HEK293 (cell line): Measurements from ENCODE around the gene TP73.

Source experiments
- CTCF ChIA-PET: fragments of 350-600 bp; formaldehyde crosslinking; extraction: SDS; loops from one replicate; lab custom pipeline; 2021; ENCODE audit warnings: antibody characterized with exemption; lab: Yijun Ruan, JAX
- POLR2A ChIA-PET: fragments of 300-600 bp; formaldehyde crosslinking; extraction: SDS; loops from one replicate; lab custom pipeline; 2020; ENCODE audit warnings: antibody characterized with exemption, inconsistent platforms; lab: Yijun Ruan, JAX
- H3K27ac ChIP-seq: fragments of 200-500 bp; sonication (Bioruptor generic); 2 replicates; pipeline ENCODE4 v1.5.1; 2014; ENCODE audit warnings: low read depth, low read length, control low read depth, inconsistent platforms; ENCODE audit errors: extremely low read depth
- H3K36me3 ChIP-seq, 2 experiments: fragments of 200-500 bp in 1 of 2; sonication (Bioruptor generic) in 1 of 2; 1 replicate in 1 of 2; 2 replicates in 1 of 2; pipeline ENCODE4 v1.5.1; 2014 to 2017; ENCODE audit warnings: inconsistent platforms in 2 of 2, low read length in 2 of 2; ENCODE audit not compliant: control insufficient read depth in 2 of 2, insufficient read depth in 1 of 2
- H3K4me1 ChIP-seq: fragments of 200-500 bp; sonication (Bioruptor generic); 2 replicates; pipeline ENCODE4 v1.5.1; 2014; ENCODE audit warnings: mild to moderate bottlenecking, low read length, inconsistent platforms; ENCODE audit not compliant: control insufficient read depth, insufficient read depth
- H3K4me3 ChIP-seq: 2 replicates; pipeline ENCODE4 v1.5.1; 2011; ENCODE audit warnings: low read depth, mild to moderate bottlenecking, control low read depth, low read length, moderate library complexity
- H3K9me3 ChIP-seq: fragments of 200-500 bp; sonication (Bioruptor generic); 2 replicates; pipeline ENCODE4 v1.5.1; 2014; ENCODE audit warnings: low read depth, low read length, inconsistent platforms; ENCODE audit not compliant: control insufficient read depth, insufficient read depth
- EGR2 ChIP-seq: fragments of 450-650 bp; formaldehyde crosslinking; IDR thresholded peaks from 2 replicates; pipeline ENCODE4 v1.5.1; 2016; ENCODE audit warnings: low read depth, missing biosample characterization, missing genetic modification characterization
- GLI2 ChIP-seq: fragments of 450-650 bp; formaldehyde crosslinking; IDR thresholded peaks from 2 replicates; pipeline ENCODE4; 2017; ENCODE audit warnings: missing biosample characterization, missing genetic modification characterization, low read depth, borderline replicate concordance
- GLIS2 ChIP-seq: fragments of 450-650 bp; formaldehyde crosslinking; IDR thresholded peaks from 2 replicates; pipeline ENCODE4 v1.5.1; 2016; ENCODE audit warnings: missing biosample characterization, missing genetic modification characterization
- HIC1 ChIP-seq: fragments of 450-650 bp; formaldehyde crosslinking; IDR thresholded peaks from 2 replicates; pipeline ENCODE4 v1.5.1; 2016; ENCODE audit warnings: missing biosample characterization, missing genetic modification characterization
- KLF17 ChIP-seq: fragments of 450-650 bp; formaldehyde crosslinking; IDR thresholded peaks from 2 replicates; pipeline ENCODE4 v1.5.1; 2016; ENCODE audit warnings: missing biosample characterization, missing genetic modification characterization
- KLF7 ChIP-seq: fragments of 450-650 bp; formaldehyde crosslinking; IDR thresholded peaks from 2 replicates; pipeline ENCODE4 v1.5.1; 2016; ENCODE audit warnings: missing biosample characterization, missing genetic modification characterization, borderline replicate concordance
- KLF8 ChIP-seq: fragments of 450-650 bp; formaldehyde crosslinking; IDR thresholded peaks from 2 replicates; pipeline ENCODE4 v1.5.1; 2016; ENCODE audit warnings: missing biosample characterization, missing genetic modification characterization
- OSR2 ChIP-seq: fragments of 450-650 bp; formaldehyde crosslinking; IDR thresholded peaks from 2 replicates; pipeline ENCODE4 v1.5.1; 2016; ENCODE audit warnings: missing biosample characterization, missing genetic modification characterization
- ZBTB20 ChIP-seq: fragments of 450-650 bp; formaldehyde crosslinking; IDR thresholded peaks from 2 replicates; pipeline ENCODE4 v1.5.1; 2016; ENCODE audit warnings: missing biosample characterization, missing genetic modification characterization
- ZFHX2 ChIP-seq: fragments of 450-650 bp; formaldehyde crosslinking; conservative IDR thresholded peaks from 2 replicates; pipeline ENCODE4 v1.5.1; 2016; ENCODE audit warnings: missing biosample characterization, missing genetic modification characterization
- ZIC2 ChIP-seq: fragments of 450-650 bp; formaldehyde crosslinking; IDR thresholded peaks from 2 replicates; pipeline ENCODE4 v1.5.1; 2016; ENCODE audit warnings: missing biosample characterization, missing genetic modification characterization
- ZNF146 ChIP-seq: fragments of 450-650 bp; formaldehyde crosslinking; IDR thresholded peaks from 2 replicates; pipeline ENCODE4 v1.5.1; 2016; ENCODE audit warnings: missing biosample characterization, missing genetic modification characterization
- ZNF18 ChIP-seq: fragments of 450-650 bp; formaldehyde crosslinking; IDR thresholded peaks from 2 replicates; pipeline ENCODE4 v1.5.1; 2016; ENCODE audit warnings: missing biosample characterization, missing genetic modification characterization
- ZNF19 ChIP-seq: fragments of 450-650 bp; formaldehyde crosslinking; IDR thresholded peaks from 2 replicates; pipeline ENCODE4; 2016; ENCODE audit warnings: missing biosample characterization, missing genetic modification characterization, low read depth
- ZNF221 ChIP-seq: fragments of 450-650 bp; formaldehyde crosslinking; IDR thresholded peaks from 2 replicates; pipeline ENCODE4 v1.5.1; 2017; ENCODE audit warnings: missing biosample characterization, missing genetic modification characterization, borderline replicate concordance
- ZNF335 ChIP-seq: fragments of 450-650 bp; formaldehyde crosslinking; conservative IDR thresholded peaks from 2 replicates; pipeline ENCODE4 v1.5.1; 2016; ENCODE audit warnings: missing biosample characterization, missing genetic modification characterization
- ZNF423 ChIP-seq: fragments of 450-650 bp; formaldehyde crosslinking; IDR thresholded peaks from 2 replicates; pipeline ENCODE4 v1.5.1; 2016; ENCODE audit warnings: missing biosample characterization, missing genetic modification characterization
- ZNF501 ChIP-seq: fragments of 450-650 bp; formaldehyde crosslinking; IDR thresholded peaks from 2 replicates; pipeline ENCODE4 v1.5.1; 2016; ENCODE audit warnings: missing biosample characterization, missing genetic modification characterization
- ZNF514 ChIP-seq: fragments of 450-650 bp; formaldehyde crosslinking; IDR thresholded peaks from 2 replicates; pipeline ENCODE4 v1.5.1; 2016; ENCODE audit warnings: missing biosample characterization, missing genetic modification characterization
- ZNF610 ChIP-seq: fragments of 450-650 bp; formaldehyde crosslinking; IDR thresholded peaks from 2 replicates; pipeline ENCODE4 v1.5.1; 2016; ENCODE audit warnings: missing biosample characterization, missing genetic modification characterization, borderline replicate concordance
- ZNF621 ChIP-seq: fragments of 450-650 bp; formaldehyde crosslinking; IDR thresholded peaks from 2 replicates; pipeline ENCODE4 v1.5.1; 2017; ENCODE audit warnings: missing biosample characterization, missing genetic modification characterization
- ZNF629 ChIP-seq: fragments of 450-650 bp; formaldehyde crosslinking; IDR thresholded peaks from 2 replicates; pipeline ENCODE4 v1.5.1; 2017; ENCODE audit warnings: missing biosample characterization, missing genetic modification characterization
- ZNF660 ChIP-seq: fragments of 450-650 bp; IDR thresholded peaks from 2 replicates; pipeline ENCODE4 v1.5.1; 2018; ENCODE audit warnings: missing biosample characterization, mild to moderate bottlenecking, missing genetic modification characterization
- ZNF768 ChIP-seq: fragments of 450-650 bp; formaldehyde crosslinking; IDR thresholded peaks from 2 replicates; pipeline ENCODE4 v1.5.1; 2018; ENCODE audit warnings: missing biosample characterization, mild to moderate bottlenecking, missing genetic modification characterization

The TP73 gene

GRCh38 chr1:3776231-3776961 lies 124.1 kb downstream of the TP73 start:
- H3K9me3 ChIP-seq = no peaks in the 10 kb centered on the region
- H3K4me1 ChIP-seq = no peaks in the 10 kb centered on the region
- CTCF ChIA-PET = interaction anchor here (0.6 to 2.0 kb wide), 7 partner anchors 9 to 353 kb away, joined by 3 to 10 read pairs (median 3); no protein-coding TSS in a partner anchor
- H3K27ac ChIP-seq = no peak overlapping the region
- H3K36me3 ChIP-seq = peaks cover 1 to 36% of the 10 kb centered on the region in 2 experiments
- no peak overlapping the region for H3K4me3 ChIP-seq
- POLR2A ChIA-PET = interaction anchor here (1.0 to 2.0 kb wide), 4 partner anchors 15 to 20 kb away, joined by 3 to 7 read pairs (median 4); partner anchors contain the start of gene LRRC47
- TF ChIP-seq ZNF335 (tag by site-specific recombination) = 0 out of 2 replicates have a peak, but pooled peaks have one; percentile 12
- TF ChIP-seq ZNF221 (tag by site-specific recombination) = no peak
- TF ChIP-seq ZNF621 (tag by site-specific recombination) = no peak
- 0 out of 2 replicates have a peak, but pooled peaks have one; percentile 3 for TF ChIP-seq KLF7 (tag by site-specific recombination)
- peak; percentile 85; the same call in 1 of the 2 replicates for TF ChIP-seq ZNF768 (tag by site-specific recombination)
- TF ChIP-seq ZBTB20 (tag by site-specific recombination) = 0 out of 2 replicates have a peak, but pooled peaks have one; percentile 4
- TF ChIP-seq, all 188 proteins: peak for 4

GRCh38 chr1:3777078-3777547 lies 124.8 kb downstream of the TP73 start:
- peaks cover 8 to 43% of the 10 kb centered on the region in 2 experiments for H3K36me3 ChIP-seq
- ChIA-PET POLR2A (interaction anchor here (1.0 kb wide), 1 partner anchor 19 kb away, joined by 3 read pairs; the partner anchor contains the start of gene LRRC47), CTCF (no interaction called here)
- TF ChIP-seq ZNF610 (tag by site-specific recombination) (no peak), ZFHX2 (tag by site-specific recombination) (no peak), KLF17 (tag by site-specific recombination) (0 out of 2 replicates have a peak, but pooled peaks have one; percentile 15), GLI2 (no peak), ZIC2 (tag by site-specific recombination) (no peak), ZNF501 (tag by site-specific recombination) (no peak)
- H3K9me3 ChIP-seq = no peaks in the 10 kb centered on the region
- H3K4me3 ChIP-seq = no peak overlapping the region
- H3K4me1 ChIP-seq = no peaks in the 10 kb centered on the region
- H3K27ac ChIP-seq = no peak overlapping the region

GRCh38 chr1:3777647-3778589 lies 125.6 kb downstream of the TP73 start:
- H3K4me3 ChIP-seq = no peak overlapping the region
- CTCF ChIA-PET = no interaction called here
- H3K9me3 ChIP-seq = no peaks in the 10 kb centered on the region
- peaks cover 13 to 51% of the 10 kb centered on the region in 2 experiments for H3K36me3 ChIP-seq
- no peak overlapping the region for H3K27ac ChIP-seq
- POLR2A ChIA-PET = interaction anchor here (1.0 to 1.4 kb wide), 2 partner anchors 18 kb away, joined by 3 read pairs; partner anchors contain the start of gene LRRC47
- no peaks in the 10 kb centered on the region for H3K4me1 ChIP-seq
- TF ChIP-seq ZNF18 (tag by site-specific recombination) (no peak), ZNF423 (tag by site-specific recombination) (peak; percentile 34; the same call in 1 of the 2 replicates), ZNF660 (tag by site-specific recombination) (no peak), ZNF629 (tag by site-specific recombination) (no peak), OSR2 (tag by site-specific recombination) (no peak), ZNF146 (no peak), ZNF19 (no peak), EGR2 (0 out of 2 replicates have a peak, but pooled peaks have one; percentile 10), GLIS2 (tag by site-specific recombination) (0 out of 2 replicates have a peak, but pooled peaks have one; percentile 14), KLF8 (tag by site-specific recombination) (no peak), HIC1 (tag by site-specific recombination) (peak; percentile 58), ZNF514 (tag by site-specific recombination) (no peak), ZFHX2 (tag by site-specific recombination) (0 out of 2 replicates have a peak, but pooled peaks have one; percentile 17)
